GM12892 (cell line): ENCODE results near the gene HPN.

Experiments
- POLR2A ChIP-seq: IDR thresholded peaks from 2 replicates; pipeline ENCODE4 v1.6.1; 2011; ENCODE audit warnings: low read depth, low read length, control low read depth
- POLR2AphosphoS5 ChIP-seq: IDR thresholded peaks from 2 replicates; pipeline ENCODE4 v1.6.1; 2011; ENCODE audit warnings: low read depth, low read length, control low read depth
- TAF1 ChIP-seq: IDR thresholded peaks from 2 replicates; pipeline ENCODE4 v1.6.1; 2011; ENCODE audit warnings: low read depth, mild to moderate bottlenecking, control low read depth, low read length, borderline replicate concordance

GRCh38 chr19:35002037-35002535 lies 39.4 kb upstream of the HPN start:
- TF ChIP-seq POLR2AphosphoS5 (no peak), POLR2A (no peak), TAF1 (no peak)
